GM12878 (cell line): ENCODE measurements around the gene ABHD18. TPM values are rescaled to one million over a fixed set of nuclear protein-coding genes. Genes with fewer than 3 reads are reported as not detected.

Experiments
- ATAC-seq: fragments of 200-7000 bp; cut with Tn5 transposase; 3 replicates; pipeline ENCODE4 v1.9.1; 2020; ENCODE audit warnings: mild to moderate bottlenecking, moderate library complexity
- BruUV-seq: library from RNA; stranded (reverse); fragments of 400-500 nt; replicated peaks from 2 replicates; lab custom pipeline; 2021; lab: Mats Ljungman, UMichigan
- CTCF ChIA-PET: fragments of 300-600 bp; sonication (Branson Sonifier 250); formaldehyde crosslinking; extraction: SDS; loops from one replicate; lab custom pipeline; 2021; ENCODE audit warnings: inconsistent platforms; lab: Yijun Ruan, JAX
- POLR2A ChIA-PET: fragments of 350-600 bp; formaldehyde crosslinking; extraction: SDS; loops from one replicate; lab custom pipeline; 2021; ENCODE audit warnings: inconsistent platforms; lab: Charles Lee
- RAD21 ChIA-PET: fragments of 300-600 bp; sonication (Branson Sonifier 250); formaldehyde crosslinking; loops from one replicate; lab custom pipeline; 2023; ENCODE audit warnings: antibody characterized with exemption; ENCODE audit not compliant: unreplicated experiment; lab: Charles Lee
- SMC1A ChIA-PET: fragments of 300-600 bp; sonication (Branson Sonifier 250); formaldehyde crosslinking; loops from one replicate; lab custom pipeline; 2023; ENCODE audit not compliant: unreplicated experiment, uncharacterized antibody; lab: Charles Lee
- DNase-seq: peaks from one replicate; pipeline ENCODE4 v3.0.0-alpha.2; 2011; ENCODE audit warnings: low read depth, low spot score
- FAIRE-seq: peaks from 3 replicates; lab custom pipeline; 2011; peaks lifted over from hg19 to GRCh38; lab: Jason Lieb, UNC
- H2AFZ ChIP-seq: 2 replicates; pipeline ENCODE4 v1.6.0; 2011; ENCODE audit warnings: low read depth, low read length, control low read depth; ENCODE audit not compliant: control insufficient read depth
- H3K27ac ChIP-seq: 2 replicates; pipeline ENCODE4 v1.5.1; 2011; ENCODE audit warnings: control low read depth; ENCODE audit not compliant: control insufficient read depth, insufficient read depth
- H3K27me3 ChIP-seq, 2 experiments: replicated peaks in 1 of 2; 2 replicates each; pipeline versions ENCODE4 v1.6.0 to v1.6.1; 2011; ENCODE audit warnings: low read length in 1 of 2; ENCODE audit not compliant: control insufficient read depth in 2 of 2, insufficient read depth in 2 of 2
- H3K36me3 ChIP-seq, 2 experiments: 2 replicates each; pipeline ENCODE4 v1.5.1; 2011; ENCODE audit warnings: low read length in 1 of 2; ENCODE audit not compliant: control insufficient read depth in 2 of 2, insufficient read depth in 2 of 2
- H3K4me1 ChIP-seq: 2 replicates; pipeline ENCODE4 v1.6.1; 2011; ENCODE audit warnings: mild to moderate bottlenecking, low read length, moderate library complexity, mixed read lengths; ENCODE audit not compliant: control insufficient read depth, insufficient read depth
- H3K4me2 ChIP-seq: 2 replicates; pipeline ENCODE4 v1.6.0; 2011; ENCODE audit warnings: control low read depth; ENCODE audit not compliant: control insufficient read depth, insufficient read depth
- H3K4me3 ChIP-seq: fragments of 200-600 bp; sonication (generic); 2 replicates; pipeline ENCODE4 v1.5.1; 2016
- H3K79me2 ChIP-seq: 2 replicates; pipeline ENCODE4 v1.6.0; 2011; ENCODE audit warnings: low read length; ENCODE audit not compliant: control insufficient read depth, insufficient read depth
- H3K9ac ChIP-seq: 2 replicates; pipeline ENCODE4 v1.8.0; 2011; ENCODE audit warnings: low read length, control low read depth, mixed read lengths; ENCODE audit not compliant: control insufficient read depth, insufficient read depth
- H3K9me3 ChIP-seq: replicated peaks from 3 replicates; pipeline ENCODE4 v1.5.1; 2011; ENCODE audit warnings: mild to moderate bottlenecking, low read length; ENCODE audit not compliant: control insufficient read depth, insufficient read depth
- H4K20me1 ChIP-seq: 2 replicates; pipeline ENCODE4 v1.6.0; 2011; ENCODE audit not compliant: control insufficient read depth, insufficient read depth
- E2F4 ChIP-seq: IDR thresholded peaks from 2 replicates; pipeline ENCODE4 v1.6.1; 2012; ENCODE audit warnings: low read depth, low read length, improper control_type of control experiment
- E4F1 ChIP-seq: fragments of 450-650 bp; IDR thresholded peaks from 2 replicates; pipeline ENCODE4 v1.6.1; 2018; ENCODE audit warnings: borderline replicate concordance, mild to moderate bottlenecking; ENCODE audit not compliant: partially characterized antibody
- EGR1 ChIP-seq, 2 experiments: IDR thresholded peaks; 1 replicate in 1 of 2; 2 replicates in 1 of 2; pipeline ENCODE4 v1.6.1; 2011 to 2012; ENCODE audit warnings: low read depth in 2 of 2, low read length in 2 of 2, borderline replicate concordance in 1 of 2, mild to moderate bottlenecking in 1 of 2, moderate library complexity in 1 of 2
- ELK1 ChIP-seq: IDR thresholded peaks from 2 replicates; pipeline ENCODE4 v1.6.1; 2012; ENCODE audit warnings: low read depth, low read length, improper control_type of control experiment
- ESRRA ChIP-seq: IDR thresholded peaks from 2 replicates; pipeline ENCODE4 v1.6.1; 2012; ENCODE audit warnings: mild to moderate bottlenecking, low read length, improper control_type of control experiment
- KLF5 ChIP-seq: fragments of 450-650 bp; IDR thresholded peaks from 2 replicates; pipeline ENCODE4 v1.6.1; 2014; ENCODE audit warnings: mild to moderate bottlenecking; ENCODE audit not compliant: partially characterized antibody
- NFIC ChIP-seq: IDR thresholded peaks from 2 replicates; pipeline ENCODE4 v1.6.1; 2012; ENCODE audit warnings: low read depth, mild to moderate bottlenecking, inconsistent platforms, low read length, moderate library complexity
- NKRF ChIP-seq: fragments of 450-650 bp; conservative IDR thresholded peaks from 2 replicates; pipeline ENCODE4 v1.6.1; 2017; ENCODE audit warnings: mild to moderate bottlenecking, moderate library complexity
- RUNX3 ChIP-seq: IDR thresholded peaks from 2 replicates; pipeline ENCODE4 v1.6.1; 2012; ENCODE audit warnings: low read length, inconsistent platforms
- SIN3A ChIP-seq: IDR thresholded peaks from 2 replicates; pipeline ENCODE4 v1.6.1; 2012; ENCODE audit warnings: low read depth, low read length, improper control_type of control experiment
- ZNF217 ChIP-seq: fragments of 450-650 bp; IDR thresholded peaks from 2 replicates; pipeline ENCODE4 v1.6.1; 2017; ENCODE audit warnings: antibody characterized with exemption, mild to moderate bottlenecking
- ZNF592 ChIP-seq: fragments of 450-650 bp; IDR thresholded peaks from 2 replicates; pipeline ENCODE4 v1.6.1; 2017; ENCODE audit warnings: mild to moderate bottlenecking, moderate library complexity
- WGBS: methylation state at CpG from one replicate; pipeline ENCODE4 v1.1.6; 2016; ENCODE audit warnings: low lambda C conversion rate; ENCODE audit not compliant: insufficient replicate concordance, insufficient coverage; ENCODE audit errors: missing lambda C conversion rate; 5-methylcytosine and 5-hydroxymethylcytosine counted together
- in situ Hi-C: fragments of 300-500 bp; cut with MboI; formaldehyde crosslinking; loops from 9 replicates; pipeline ENCODE4 v1.14.3; 2018; ENCODE audit warnings: mixed read lengths
- intact Hi-C: fragments of 100-400 bp; cut with micrococcal nuclease; formaldehyde crosslinking; loops from one replicate; pipeline ENCODE4 v1.14.2; 2022; ENCODE audit not compliant: unreplicated experiment
- polyA plus RNA-seq, 11 experiments: library from polyadenylated mRNA; depleted of rRNA in 4 of 11; unstranded in 6 of 11; stranded (reverse) in 5 of 11; fragments of >200 nt; fragmentation: Nextera tagmentation in 4 of 11; fragmentation: Illumina TruSeq in 1 of 11; extraction: Ambion mirVana in 4 of 11; extraction: Trizol in 1 of 11; gene quantifications; 1 replicate in 1 of 11; 2 replicates in 10 of 11; pipeline versions ENCODE4 v1.2.1 to v1.2.3, GENCODE V29; 2011 to 2016; ENCODE audit warnings: inconsistent platforms in 2 of 11, missing spikeins in 2 of 11, low read depth in 1 of 11
- total RNA-seq, 4 experiments: library from RNA; depleted of rRNA in 3 of 4; stranded (reverse); fragments of >200 nt in 3 of 4; fragmentation: Illumina TruSeq in 1 of 4; extraction: Trizol in 1 of 4; gene quantifications; 2 replicates each; pipeline versions ENCODE4 v1.2.1 to v1.2.3, GENCODE V29; 2013 to 2021

ABHD18 gene
- total and polyA plus RNA-seq, 10 of the 15 experiments (the other 5 are each of a cell fraction or from before 2014, with no cell fraction given): 3.4 to 13.5 (median 9.6) TPM

- peaks cover 2 to 5% of the 10 kb centered on the region in 2 experiments; a peak in 3 of 4 replicates for H3K36me3 ChIP-seq
- FAIRE-seq (no peak), DNase-seq (no peak), ATAC-seq (no peak)
- H3K27me3 ChIP-seq: no peaks in the 10 kb centered on the region
- in situ Hi-C loops: no loop called here
- no peak overlapping the region for H3K9ac ChIP-seq
- 92% methylated on average over 3 of the region's 3 CpGs for WGBS
- ChIA-PET CTCF (no interaction called here), RAD21 (no interaction called here), SMC1A (interaction anchor here (1.0 kb wide), 1 partner anchor 31 kb away, joined by 3 read pairs; no protein-coding TSS in a partner anchor), POLR2A (no interaction called here)
- H4K20me1 ChIP-seq: no peaks in the 10 kb centered on the region
- H3K9me3 ChIP-seq: no peaks in the 10 kb centered on the region
- BruUV-seq: no TSS peak
- intact Hi-C loops: no loop called here
- no peaks in the 10 kb centered on the region for H3K79me2 ChIP-seq
- H3K4me2 ChIP-seq: no peak overlapping the region
- no peak overlapping the region for H3K4me3 ChIP-seq
- H3K27ac ChIP-seq: no peak overlapping the region
- H2AFZ ChIP-seq: no peak overlapping the region
- no peaks in the 10 kb centered on the region for H3K4me1 ChIP-seq
- TF ChIP-seq RUNX3 (no peak), NKRF (no peak), ESRRA (no peak), E4F1 (no peak), ELK1 (no peak), E2F4 (no peak), KLF5 (no peak), ZNF592 (no peak), EGR1 (IDR thresholded peaks at IDR 0.05; ENCODE audit: borderline replicate concordance in 1 of 2, low read depth in 2 of 2, low read length in 2 of 2) (no peak), ZNF217 (no peak), NFIC (no peak), SIN3A (no peak)
Observed at GRCh38 chr4:128031756-128032384, 66.7 kb downstream of the ABHD18 start.
